ENCODE results near the gene PYGO1.

Gene PYGO1, protein sequence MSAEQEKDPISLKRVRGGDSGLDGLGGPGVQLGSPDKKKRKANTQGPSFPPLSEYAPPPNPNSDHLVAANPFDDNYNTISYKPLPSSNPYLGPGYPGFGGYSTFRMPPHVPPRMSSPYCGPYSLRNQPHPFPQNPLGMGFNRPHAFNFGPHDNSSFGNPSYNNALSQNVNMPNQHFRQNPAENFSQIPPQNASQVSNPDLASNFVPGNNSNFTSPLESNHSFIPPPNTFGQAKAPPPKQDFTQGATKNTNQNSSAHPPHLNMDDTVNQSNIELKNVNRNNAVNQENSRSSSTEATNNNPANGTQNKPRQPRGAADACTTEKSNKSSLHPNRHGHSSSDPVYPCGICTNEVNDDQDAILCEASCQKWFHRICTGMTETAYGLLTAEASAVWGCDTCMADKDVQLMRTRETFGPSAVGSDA

DNA sequence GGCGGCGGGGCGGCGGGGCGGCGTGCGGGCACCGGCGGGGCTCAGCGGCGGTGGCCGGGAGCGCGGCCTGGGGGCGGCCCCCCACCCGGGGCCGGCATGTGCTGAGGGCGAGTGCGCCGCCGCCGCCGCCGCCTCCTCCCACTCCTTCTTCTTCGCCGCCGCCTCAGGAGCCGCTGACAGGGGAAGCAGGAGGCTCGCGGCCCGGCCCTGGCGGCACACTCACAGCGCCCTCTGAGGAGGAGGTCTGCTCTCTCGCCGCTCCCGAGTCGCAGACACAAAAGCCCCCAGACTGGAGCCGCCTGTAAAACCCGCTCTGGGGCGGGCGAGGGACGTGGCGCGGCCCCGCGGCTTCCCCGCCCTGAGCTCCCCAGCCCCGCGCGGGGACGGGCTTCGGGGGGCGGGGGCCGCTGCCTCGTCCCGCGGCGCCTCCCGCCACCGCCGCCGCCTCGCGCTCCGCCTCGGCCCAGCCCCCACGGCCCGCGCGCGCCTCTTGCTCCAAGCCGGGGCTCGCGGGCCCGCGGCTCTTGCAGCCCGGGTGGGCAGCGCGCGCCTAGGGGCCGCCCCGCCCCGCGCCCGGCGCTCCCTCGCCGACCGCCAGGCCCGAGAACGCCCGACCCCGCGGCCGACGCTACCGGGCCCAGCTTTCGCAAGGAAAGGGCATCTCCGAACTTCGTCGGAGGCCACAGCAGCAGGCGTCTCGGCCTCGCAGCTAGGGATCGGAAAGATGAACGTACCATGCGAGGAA is at the start of gene PYGO1:
Gene PYGO1, minus strand, starts transcription at position 276 of the 745 bp plus-strand sequence. CDS start 462 bp downstream, outside the sequence.
- peak within 1 kb of the TSS; percentile 54 for H3K4me3 ChIP-seq (ENCODE audit: low read depth, low read length)
- DNase-seq (ENCODE audit: low read depth): peak; percentile 57
- TF ChIP-seq, protein P1, sequence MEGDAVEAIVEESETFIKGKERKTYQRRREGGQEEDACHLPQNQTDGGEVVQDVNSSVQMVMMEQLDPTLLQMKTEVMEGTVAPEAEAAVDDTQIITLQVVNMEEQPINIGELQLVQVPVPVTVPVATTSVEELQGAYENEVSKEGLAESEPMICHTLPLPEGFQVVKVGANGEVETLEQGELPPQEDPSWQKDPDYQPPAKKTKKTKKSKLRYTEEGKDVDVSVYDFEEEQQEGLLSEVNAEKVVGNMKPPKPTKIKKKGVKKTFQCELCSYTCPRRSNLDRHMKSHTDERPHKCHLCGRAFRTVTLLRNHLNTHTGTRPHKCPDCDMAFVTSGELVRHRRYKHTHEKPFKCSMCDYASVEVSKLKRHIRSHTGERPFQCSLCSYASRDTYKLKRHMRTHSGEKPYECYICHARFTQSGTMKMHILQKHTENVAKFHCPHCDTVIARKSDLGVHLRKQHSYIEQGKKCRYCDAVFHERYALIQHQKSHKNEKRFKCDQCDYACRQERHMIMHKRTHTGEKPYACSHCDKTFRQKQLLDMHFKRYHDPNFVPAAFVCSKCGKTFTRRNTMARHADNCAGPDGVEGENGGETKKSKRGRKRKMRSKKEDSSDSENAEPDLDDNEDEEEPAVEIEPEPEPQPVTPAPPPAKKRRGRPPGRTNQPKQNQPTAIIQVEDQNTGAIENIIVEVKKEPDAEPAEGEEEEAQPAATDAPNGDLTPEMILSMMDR (IDR thresholded peaks at IDR 0.05; ENCODE audit: insufficient read depth, low read depth, low read length, missing control alignments): no peak

DNA sequence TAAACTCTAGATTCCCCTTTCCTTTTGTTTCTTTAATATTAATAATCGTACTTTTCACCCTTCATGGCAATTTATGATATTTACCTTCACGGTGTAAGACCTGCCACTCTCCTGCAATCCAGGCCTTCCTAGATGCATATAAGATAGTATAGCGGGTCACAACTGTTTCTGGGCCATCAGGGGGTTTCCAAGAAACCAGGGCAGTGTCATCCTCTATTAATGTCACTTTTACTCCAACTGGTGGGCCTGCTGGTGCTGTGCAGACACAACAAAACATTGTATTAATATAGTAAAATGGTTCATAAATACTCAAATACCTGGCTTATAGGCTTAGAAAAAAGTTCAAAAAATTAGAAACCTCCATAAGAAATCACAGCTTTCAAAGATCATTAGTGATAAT is 48.9 kb upstream of the PYGO1 start:
- DNase-seq (ENCODE audit: low read depth): no peak
- no peak overlapping the region for H3K4me3 ChIP-seq (ENCODE audit: low read depth, low read length)
- TF ChIP-seq, protein P1 (IDR thresholded peaks at IDR 0.05; ENCODE audit: insufficient read depth, low read depth, low read length, missing control alignments): no peak

DNA sequence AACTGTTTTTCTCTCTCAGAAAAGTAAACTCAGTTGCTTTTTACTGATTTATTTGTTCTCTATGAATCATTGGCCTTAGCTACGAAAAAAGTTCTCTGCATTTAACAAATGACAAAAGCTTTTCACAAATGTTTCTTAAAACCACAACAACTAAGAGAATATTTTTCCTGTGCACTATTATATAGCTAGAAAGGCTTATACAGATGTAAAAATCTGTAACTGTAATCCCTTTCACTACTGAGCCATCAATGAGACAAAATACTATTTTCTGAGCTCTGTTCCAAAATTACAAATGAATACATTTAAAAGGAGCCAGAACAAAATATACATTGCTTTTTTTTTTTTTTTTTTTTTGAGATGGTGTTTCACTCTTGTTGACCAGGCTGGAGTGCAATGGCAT is 45.6 kb upstream of the PYGO1 start:
- DNase-seq (ENCODE audit: low read depth): no peak
- TF ChIP-seq, protein P1 (IDR thresholded peaks at IDR 0.05; ENCODE audit: insufficient read depth, low read depth, low read length, missing control alignments): no peak
- no peak overlapping the region for H3K4me3 ChIP-seq (ENCODE audit: low read depth, low read length)

DNA sequence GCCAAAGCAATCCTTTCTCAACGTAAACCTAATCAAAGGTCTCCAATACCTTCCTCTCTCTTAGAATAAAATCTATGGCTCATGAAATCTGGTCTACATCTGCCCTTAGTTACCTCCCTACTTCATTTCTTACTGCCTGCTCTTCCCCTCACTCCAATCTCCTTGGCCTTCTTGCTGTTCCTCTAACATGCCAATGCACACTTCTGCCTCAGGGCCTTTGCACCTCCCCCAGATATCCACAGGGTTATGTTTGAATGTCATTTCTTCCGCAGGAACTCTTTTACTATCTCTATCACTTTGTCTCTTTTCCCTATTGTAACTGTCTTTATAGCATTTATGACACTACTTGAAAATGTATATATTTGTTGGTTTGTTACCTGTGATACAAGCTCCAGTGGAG is 44.3 kb upstream of the PYGO1 start:
- no peak overlapping the region for H3K4me3 ChIP-seq (ENCODE audit: low read depth, low read length)
- TF ChIP-seq, protein P1 (IDR thresholded peaks at IDR 0.05; ENCODE audit: insufficient read depth, low read depth, low read length, missing control alignments): no peak
- no peak for DNase-seq (ENCODE audit: low read depth)

DNA sequence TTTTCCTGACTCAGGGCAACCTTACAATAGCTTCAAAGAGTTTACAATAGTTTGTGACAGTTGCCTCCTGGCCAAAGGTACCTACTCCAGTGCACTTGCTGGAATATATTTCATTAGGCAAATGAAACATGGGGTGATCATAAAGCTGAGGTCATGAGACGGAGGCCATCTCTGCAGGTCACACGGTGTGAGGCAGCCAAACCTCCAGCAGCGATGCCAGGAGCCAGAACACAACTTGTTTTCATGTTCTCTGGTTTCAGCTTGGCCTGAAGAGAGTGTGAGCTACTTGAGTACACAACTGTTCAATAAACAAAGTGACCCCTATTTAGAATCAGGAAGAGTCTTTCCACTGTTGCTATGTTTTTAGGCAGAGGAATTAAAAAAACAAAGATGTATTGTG is 42.7 kb upstream of the PYGO1 start:
- no peak overlapping the region for H3K4me3 ChIP-seq (ENCODE audit: low read depth, low read length)
- TF ChIP-seq, protein P1 (IDR thresholded peaks at IDR 0.05; ENCODE audit: insufficient read depth, low read depth, low read length, missing control alignments): no peak

DNA sequence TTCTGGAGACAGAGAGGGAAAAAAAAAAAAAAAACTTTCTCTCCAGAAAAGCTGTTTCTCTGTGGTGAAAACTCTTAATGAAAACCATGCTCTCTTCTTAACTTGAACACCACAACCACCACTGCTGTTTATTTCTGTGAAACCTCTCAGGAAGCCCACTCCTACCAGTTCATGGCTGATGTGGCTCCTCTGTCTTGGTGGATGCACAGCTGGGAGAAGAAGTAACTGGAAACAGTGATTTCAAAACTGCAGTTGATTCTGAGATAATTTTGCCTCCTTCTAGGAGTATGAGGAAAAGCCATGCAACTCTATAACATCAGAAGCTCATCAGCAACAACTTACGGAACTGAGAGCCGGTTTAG is 40.2 kb upstream of the PYGO1 start:
- DNase-seq (ENCODE audit: low read depth): no peak
- TF ChIP-seq, protein P1 (IDR thresholded peaks at IDR 0.05; ENCODE audit: insufficient read depth, low read depth, low read length, missing control alignments): no peak
- H3K4me3 ChIP-seq (ENCODE audit: low read depth, low read length): no peak overlapping the region

More for the DNA sequence above, 42.7 kb upstream of the PYGO1 start:
- DNase-seq (ENCODE audit: low read depth): no peak
